Epidermal melanocyte (primary cell): ENCODE results near the gene WNT8A.
A peak's percentile ranks its signal among the peaks of the same experiment; 100 is the strongest.

Experiments used
- DNase-seq: peaks from one replicate; pipeline ENCODE4 v3.0.0; 2011; ENCODE audit warnings: low spot score; ENCODE audit not compliant: insufficient read length

Gene WNT8A

DNA sequence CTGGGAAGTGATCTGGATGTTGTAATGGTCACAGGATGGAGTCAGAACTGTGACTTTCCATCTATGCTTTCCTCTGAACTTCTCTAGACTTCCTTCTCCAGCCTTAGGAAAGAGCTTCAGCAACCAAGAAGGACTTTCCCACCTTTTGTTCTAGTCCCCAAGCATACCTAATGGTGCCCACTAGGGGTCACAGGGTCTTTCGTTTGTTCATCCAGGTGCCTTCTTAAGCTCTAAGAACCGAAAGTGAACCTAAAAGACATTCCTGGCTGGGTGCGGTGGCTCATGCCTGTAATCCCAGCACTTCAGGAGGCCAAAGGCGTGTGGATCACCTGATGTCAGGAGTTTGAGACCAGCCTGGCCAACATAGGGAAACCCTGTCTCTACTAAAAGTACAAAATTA is 1.8 kb upstream of the WNT8A start:
- DNase-seq, result no peak

DNA sequence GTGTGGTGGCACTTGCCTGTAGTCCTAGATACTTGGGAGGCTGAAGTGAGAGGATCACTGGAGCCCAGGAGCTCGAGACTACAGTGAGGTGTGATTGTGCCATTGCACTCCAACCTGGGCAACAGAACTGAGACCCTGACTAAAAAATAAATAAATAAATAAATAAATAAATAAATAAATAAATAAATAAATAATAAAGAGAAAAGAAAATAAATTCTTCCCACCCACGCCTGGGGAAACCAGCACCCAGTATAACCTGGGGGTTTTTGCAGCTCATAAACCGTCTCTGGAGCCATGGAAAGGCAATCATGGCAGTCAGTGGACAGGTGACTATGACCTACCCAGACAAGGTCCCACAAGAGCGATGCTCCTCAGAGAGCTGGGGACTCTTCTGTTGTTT is 7.9 kb downstream of the WNT8A start:
- DNase-seq, result no peak

DNA sequence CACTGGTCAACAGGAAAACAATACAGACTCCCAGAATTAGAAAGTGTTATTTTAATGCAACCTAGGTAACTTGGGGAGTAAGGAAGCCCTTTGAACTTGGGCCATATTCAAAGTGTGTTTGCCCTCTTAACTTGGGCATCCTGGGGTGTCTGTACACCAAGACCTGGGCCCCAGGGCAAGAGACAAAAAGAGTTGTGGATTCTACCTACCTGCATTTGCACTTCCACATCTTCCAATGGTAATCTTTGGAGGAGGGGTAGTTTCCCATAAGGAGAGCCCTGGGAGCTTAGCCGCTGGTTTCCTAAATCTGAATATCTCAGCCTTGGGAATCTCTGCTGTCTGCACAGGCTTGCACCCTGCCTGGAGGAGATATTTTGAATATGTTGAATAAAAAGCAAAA is 8.5 kb downstream of the WNT8A start:
- no peak for DNase-seq

DNA sequence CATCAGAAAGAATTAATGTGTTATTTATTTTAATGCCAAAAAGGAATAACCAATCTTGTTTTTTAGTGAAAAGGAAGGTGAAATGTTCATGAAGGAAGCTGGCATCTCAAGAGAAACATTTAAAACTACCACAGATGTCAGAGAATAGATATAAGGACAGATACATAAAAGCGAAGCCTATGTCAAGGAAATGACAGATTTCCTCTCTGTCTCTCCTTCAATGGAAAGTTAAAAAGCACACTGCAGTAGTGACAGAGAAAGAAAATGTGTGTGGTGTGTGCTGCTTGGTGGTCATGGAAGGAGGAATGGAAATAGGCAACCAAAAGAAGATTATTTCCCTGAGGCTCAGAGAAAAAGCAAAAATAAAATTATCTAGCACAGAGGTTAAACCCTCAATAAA is 9.2 kb downstream of the WNT8A start:
- DNase-seq, result no peak

DNA sequence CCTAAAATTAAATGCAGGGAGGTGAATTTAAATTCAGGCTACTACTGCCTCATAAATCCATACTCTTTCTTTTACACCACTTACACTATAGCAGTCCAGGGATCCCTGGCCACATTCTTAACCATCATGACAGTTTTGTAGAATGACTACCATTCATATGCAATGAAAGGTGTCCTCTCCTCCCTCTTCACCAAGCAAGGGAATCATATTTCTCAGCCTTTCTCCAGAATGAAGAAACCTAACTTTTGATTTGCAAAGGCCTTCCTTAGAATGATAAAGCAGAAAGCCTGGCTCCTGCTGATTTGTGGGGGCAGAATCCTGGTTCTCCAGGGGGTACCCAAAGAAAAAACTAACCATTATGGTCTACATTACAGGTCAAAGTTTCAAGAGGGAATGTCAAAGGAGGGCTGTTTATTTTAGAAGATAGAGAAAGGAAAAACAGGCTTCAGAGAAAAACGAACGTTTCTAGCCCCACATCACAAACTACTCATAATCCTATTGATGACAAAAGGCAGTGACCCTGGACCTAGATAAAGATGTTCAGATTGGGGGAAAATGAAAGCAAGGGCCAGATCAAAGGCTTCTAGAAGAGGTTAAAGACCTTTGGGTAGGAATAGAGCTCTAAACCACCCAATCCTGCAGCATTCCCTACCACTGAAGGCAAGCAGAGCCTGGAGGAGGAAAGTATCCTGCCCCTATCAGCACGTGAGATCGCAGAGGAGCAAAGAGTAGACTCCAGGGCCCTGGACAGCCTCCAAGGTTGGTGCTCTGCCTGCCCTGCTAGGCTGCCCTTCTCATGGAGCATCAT is 11.5 kb downstream of the WNT8A start:
- DNase-seq, result no peak

DNA sequence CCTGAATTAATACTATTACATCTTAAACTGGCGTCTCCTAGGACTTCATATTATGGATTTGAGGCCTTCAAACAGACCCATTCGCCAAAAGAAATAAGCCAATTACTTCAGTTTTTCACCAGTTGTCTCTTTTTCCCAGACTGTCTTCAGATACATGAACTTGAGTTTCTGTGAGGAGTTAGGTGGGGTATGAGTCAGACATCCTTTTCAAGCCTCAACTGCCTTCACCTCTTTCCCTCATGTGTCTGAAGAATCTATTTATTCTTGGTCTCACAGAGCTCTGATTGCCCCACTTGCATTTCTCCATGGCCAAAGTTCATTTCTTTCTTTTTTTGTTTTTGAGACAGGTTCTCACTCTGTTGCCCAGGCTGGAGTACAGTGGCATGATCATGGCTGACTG is 12.5 kb downstream of the WNT8A start:
- no peak for DNase-seq

DNA sequence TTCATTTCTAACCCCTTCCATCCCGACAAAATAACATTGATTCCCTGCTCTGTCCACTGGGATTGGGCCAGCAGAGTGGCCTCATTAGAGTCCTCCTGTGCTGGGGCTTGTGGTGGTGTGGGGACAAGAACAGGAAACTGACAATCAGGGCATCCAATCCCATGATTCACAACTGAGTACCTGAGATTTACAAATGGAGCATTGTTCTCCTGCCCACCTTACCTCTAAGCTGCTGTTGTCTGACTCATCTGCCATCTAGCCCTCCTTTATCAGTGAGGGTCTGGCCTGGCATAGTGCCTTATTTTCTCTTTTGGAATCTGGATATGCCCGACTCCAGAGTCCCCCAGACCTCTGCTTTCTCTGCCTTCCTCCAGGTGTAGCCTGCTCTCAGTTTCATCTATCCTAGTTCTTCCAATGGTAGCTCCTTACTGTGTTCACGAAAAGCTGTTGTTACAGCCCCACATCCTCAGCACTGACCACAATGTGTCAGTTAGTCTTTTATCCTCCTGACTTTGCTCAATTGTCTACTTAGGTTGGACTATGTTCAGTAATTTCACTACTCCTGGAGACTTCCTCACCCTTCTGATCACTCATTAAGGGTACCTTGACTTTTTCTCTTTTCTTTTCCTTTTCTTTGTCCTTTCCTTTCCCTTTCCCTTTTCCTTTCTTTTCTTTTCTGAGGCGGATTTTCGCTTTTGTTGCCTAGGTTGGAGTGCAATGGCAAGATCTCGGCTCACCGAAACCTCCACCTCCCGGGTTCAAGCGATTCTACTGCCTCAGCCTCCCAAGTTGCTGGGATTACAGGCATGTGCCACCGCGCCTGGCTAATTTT is 13.4 kb downstream of the WNT8A start:
- DNase-seq, result no peak

DNA sequence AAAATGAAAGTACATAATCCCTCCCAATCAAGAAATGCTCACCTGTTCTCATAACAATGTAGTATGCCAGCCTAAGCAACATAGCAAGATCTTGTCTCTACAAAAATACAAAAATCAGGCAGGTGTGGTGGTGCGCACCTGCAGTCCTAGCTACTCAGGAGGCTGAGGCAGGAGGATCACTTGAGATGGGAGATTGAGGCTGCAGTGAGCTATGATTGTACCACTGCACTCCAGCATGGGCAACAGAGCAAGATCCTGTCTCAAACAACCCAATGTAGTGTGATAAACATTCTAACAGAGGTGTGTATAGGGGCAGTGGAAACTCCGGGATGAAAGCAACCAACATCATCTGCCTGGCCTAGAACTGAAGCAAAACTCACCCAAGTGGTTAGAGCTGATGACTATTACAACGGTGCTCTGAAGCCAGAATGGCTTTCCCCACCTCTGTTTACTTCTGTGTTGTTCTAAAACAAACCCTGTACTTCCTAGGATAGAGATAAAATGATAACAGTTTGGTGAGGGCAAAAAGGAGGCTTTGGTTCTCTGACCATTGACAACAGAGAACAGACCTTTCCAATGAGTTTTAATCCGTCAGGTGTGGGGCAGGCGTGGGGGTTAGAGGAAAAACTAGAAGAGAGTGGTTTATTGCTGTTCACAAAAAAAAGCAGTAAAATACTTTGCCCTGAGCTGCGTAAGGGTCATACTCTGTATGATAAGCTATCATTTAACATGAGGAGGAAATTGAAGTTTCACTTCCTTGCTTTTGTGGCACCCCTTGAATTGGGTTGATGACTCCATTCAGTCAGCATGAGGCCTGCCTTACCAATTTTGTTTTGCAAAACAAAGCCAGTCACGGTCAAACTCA is 18.9 kb downstream of the WNT8A start:
- DNase-seq, result no peak

DNA sequence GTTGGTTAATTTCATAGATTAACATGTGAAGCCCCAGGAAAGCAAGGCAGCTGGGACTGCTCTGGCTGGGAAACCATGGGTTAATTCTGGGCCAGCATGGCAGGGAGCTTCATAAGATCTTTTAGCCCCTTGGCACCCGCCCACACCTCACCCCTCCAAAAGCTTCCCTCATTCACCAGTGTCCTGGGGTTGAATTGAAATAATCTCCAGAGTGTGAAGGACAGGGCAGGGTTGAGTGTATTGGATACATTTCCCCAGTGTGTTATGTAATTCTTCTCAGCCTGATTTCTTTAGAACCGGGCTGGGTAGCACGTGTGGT is 19.4 kb downstream of the WNT8A start:
- no peak for DNase-seq

DNA sequence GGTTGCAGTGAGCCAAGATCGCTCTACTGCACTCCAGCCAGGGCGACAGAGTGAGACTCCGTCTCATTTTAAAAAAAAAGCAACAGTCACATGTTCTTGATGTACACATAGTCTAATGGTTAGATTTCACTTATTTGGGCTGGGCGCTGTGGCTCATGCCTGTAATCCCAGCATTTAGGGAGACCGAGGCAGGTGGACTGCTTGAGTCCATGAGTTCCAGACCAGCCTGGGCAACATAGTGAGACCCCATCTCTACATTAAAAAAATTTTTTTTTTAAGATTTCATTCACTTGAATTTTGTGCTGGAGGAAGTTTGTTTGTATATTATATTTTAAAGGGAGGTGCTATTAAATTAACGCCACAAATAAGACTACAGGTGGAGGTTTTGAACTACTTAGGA is 21.9 kb downstream of the WNT8A start:
- DNase-seq, result no peak

DNA sequence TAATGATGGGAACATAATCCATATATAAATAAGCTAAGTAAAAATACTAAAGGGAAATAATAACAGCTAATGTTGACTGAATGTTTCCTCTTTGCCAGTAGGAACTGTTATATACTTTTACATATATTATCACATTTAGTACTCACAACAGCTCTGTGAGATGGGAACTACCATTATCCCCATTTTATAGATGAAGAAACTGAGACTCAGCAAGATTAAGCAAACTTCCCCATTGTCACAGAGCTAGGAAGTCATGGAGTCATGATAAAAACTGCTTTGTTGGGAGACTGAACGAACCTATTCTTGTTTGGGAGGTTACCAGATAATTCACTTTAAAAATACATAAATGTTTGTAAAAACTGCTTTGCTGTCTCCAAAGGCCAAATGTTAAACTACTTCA is 23.4 kb downstream of the WNT8A start:
- no peak for DNase-seq

DNA sequence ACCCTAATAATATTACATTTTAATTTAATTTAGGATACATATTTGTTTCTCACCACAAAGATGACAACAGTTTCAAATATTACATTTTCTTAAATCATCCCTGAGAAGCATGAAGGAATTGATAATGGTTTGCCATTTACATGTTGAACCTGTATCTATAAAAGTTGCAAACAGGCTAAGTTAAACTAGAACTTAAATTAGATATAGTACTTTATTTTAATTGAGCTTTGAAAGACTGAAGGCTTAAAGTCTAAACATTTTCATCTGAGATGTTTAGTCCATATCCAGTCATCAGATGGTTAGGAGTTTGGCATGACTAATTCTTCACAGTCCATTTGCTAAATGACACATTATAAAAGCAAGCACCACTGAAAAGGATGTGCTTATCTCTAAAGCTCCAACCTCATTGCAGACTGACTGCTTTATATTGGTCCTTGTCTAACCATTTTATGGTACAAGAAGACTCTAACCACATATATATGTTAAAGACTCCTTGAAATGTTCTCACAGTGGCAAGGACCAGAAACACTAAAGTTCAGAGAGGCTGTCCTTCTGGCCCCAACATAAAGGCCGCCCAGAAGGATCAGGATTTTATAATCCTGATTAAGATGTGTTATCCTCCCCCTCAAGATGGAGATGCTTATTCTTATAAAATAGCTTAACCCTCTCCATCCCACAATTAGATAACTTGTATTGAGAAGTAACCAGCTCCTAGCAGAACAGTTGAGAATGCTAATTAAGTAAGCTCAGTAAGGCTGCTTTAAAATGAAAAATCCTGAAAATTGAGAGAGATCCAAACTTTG is 25.8 kb downstream of the WNT8A start:
- DNase-seq, result no peak

DNA sequence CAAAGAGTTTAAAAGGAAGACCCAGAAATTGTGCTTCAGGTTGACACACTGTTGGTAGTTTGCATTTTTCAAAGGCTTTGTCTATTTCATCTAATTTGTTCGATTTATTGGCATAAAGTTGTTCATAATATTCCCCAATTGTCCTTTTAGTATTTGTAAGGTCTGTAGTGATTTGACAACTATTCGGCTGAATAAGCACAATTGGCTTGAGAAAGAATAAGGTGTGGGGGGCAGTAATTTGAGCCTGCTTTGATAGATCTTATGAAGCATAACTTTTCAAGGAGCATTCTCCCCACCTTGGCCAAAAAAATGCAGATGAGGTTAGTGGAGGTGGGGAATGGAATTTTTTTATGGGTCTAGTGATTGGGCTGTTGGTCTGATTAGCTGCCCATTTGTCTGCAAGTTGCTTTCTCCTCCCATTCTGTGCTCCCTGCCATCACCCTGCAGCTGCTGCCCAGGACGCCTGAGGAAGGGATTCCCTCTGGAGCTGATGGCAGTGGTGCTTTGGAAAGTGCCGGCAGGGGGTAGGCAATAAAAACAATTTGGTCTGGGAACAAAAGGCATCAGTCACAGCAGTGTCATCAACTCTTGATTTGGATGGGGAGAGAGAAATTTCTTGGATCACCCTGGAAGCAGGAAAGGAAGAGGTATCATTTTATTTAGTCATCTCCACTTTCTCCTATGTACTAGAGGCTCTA is 26.6 kb downstream of the WNT8A start:
- DNase-seq, result no peak

DNA sequence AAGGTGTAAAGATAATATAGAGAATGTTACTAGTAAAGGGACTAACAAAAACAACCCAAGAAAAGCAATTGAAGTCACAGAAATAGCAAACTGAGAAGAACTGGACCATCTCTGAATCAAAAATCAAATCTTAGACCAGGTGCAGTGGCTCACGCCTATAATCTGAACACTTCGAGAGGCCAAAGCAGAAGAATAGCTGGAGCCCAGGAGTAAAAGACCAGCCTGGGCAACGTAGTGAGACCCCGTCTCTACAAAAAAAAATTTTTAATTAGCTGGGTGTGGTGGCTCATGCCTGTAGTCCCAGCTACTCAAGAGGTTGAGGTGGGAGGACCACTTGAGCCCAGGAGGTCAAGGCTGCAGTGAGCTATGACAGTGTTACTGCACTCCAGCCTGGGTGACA is 27.3 kb downstream of the WNT8A start:
- no peak for DNase-seq

DNA sequence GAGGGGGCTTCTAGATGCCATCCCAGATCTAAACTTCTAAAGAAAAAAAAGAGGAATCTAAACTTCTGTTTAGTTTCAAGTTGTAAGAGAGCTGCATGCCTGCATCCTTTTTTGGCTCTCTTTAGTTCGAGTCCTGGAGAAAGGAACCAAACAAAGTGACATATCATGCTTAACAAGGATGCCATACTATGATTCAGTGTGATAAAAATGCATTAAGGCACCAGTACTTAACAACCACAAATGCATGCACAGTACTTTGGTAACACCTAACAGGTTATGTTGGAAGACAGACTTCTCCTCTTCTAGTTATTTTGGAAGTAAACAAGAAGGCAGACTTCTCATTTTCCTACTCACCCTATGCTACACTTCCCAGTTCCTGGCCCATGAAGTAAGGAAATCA is 28.1 kb downstream of the WNT8A start:
- no peak for DNase-seq

DNA sequence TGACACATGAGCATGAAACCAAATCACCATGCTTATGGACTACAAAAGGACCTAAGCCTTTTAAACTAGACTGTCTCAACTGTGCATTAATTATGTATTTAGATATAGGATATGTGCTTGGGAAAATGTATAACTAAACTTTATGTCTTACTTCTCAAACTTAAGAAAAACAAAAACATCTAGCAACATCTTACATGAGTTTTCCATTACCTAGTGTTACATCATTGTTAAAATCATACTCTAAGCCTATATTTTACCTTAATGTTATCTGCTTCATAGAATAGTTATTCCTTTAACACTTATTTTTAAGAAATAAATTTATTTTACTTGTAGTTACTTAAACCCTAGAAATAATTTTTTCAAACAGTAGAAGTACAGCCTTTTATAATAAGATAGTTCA is 31.4 kb downstream of the WNT8A start:
- no peak for DNase-seq

DNA sequence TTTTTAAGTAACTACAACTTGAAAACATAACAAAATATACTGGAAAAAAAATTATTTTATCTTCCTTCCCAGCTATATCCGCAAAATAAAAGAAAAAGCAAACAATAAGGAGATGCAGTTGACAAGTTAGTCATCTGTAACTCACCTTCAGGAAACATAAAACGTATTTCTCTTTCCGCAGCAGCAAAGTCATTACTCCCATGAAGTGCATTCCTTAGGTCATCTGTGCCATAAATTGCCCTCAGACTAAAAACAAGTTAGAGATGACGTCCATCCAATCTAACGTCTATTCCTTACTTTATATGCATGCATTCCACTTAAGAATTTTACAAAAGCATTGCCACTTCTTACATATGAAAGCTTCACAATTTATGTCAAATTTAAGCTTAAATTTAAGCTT is 44.5 kb downstream of the WNT8A start:
- DNase-seq, result no peak

DNA sequence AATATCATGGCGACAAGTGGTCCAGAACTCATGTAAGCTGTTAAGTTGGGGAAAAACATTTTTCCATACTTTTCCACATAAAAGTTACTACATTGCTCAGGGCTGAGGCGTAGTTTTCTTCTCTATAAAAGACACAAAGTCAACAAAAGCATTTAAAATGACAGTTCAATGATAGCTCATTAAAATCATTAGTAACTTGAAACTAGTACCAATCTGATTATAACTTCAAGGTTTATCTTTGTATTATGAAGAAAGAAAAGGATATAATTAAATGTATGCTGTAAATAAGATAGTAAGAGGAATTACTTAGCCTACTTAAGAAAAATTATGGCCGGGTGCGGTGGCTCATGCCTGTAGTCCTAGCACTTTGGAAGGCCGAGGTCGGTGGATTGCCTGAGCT is 45.5 kb downstream of the WNT8A start:
- DNase-seq, result no peak

DNA sequence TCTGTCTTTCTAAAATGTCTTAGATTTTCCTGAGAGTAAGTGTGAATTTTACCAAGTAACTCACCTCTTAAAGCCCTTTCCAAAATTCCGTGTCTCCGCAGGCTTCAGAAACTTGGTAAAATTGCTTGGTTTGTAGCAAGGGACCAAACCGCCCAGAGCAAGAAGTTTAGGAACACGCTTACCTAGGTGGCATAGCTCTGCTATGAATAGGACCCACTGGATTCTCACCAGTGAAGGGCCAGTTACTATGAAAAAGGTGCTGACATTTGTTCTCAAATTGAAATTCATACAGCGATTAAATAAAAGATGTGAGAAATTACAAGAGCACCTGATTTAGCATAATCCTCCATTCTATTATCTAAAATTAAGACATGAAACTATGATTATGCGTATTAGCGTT is 48.7 kb downstream of the WNT8A start:
- no peak for DNase-seq

DNA sequence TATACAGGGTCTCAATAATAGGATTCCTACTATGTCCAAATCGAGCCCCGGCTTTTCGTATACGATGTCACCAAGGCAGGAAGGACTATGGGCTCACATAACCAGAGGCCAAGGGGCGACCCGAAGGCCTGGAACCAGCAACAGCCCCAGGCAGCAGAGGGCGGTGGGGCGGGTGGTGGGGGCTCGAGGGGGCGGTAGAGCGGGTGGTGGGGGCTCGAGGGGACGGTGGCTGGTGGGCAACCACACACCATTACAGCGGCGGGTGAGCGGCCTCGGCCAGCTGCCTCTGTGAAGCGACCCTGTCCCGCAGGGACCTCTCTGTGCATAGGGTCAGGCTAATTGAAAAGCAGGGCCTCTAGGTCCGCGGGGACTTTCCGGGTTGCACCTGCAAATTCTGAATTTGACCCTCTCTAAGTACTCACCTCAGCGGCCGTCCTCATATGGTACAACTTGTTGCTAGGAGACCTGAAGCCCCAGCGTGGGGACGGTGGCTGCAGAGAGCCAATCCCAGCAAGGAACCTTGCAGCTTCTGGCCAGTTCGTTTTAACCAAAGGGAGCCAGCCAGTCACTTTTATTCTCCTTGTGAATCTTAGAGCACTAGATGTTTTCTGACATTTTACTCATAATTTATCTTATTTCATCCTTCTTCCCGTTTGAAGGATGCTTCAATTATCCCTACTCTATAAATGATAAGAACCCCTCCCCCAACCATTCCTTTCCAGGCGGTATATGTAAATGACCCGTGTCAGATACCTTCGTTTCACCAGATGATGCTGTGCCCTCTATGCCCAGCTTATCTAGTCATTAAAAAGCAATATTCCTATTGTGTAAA is 55.3 kb downstream of the WNT8A start, which contains the start of gene NME5:
Gene NME5 (minus strand): TSS at position 480 of the 832 bp plus-strand sequence. CDS start 648 bp downstream, outside the sequence.
- DNase-seq, result peak; percentile 77
